Activated CD4-positive, alpha-beta T cell treated with anti-CD3 and anti-CD28 coated beads, Interleukin-2, amount 50 U/mL, for 1 hour (primary cell): ENCODE data around the gene FAM53B.

Experiments
- DNase-seq: peaks from one replicate; pipeline ENCODE4 v3.0.0-alpha.2; 2020

FAM53B gene

GRCh38 chr10:124569623-124570470 is 174.3 kb downstream of the FAM53B start:
- DNase-seq, result no peak
